BLaER1 (cell line): Measurements from ENCODE around the gene NAGA.

Experiments used
- H3K27ac ChIP-seq: shearing (Covaris generic); formaldehyde crosslinking; 2 replicates; pipeline ENCODE4 v1.8.1; 2022
- H3K27me3 ChIP-seq: shearing (Covaris generic); formaldehyde crosslinking; 2 replicates; pipeline ENCODE4 v1.8.1; 2022
- H3K36me3 ChIP-seq: shearing (Covaris generic); formaldehyde crosslinking; 2 replicates; pipeline ENCODE4 v1.8.1; 2022
- H3K4me1 ChIP-seq: shearing (Covaris generic); formaldehyde crosslinking; 2 replicates; pipeline ENCODE4 v1.8.1; 2022
- H3K4me2 ChIP-seq: shearing (Covaris generic); formaldehyde crosslinking; 2 replicates; pipeline ENCODE4 v1.8.1; 2022
- H3K4me3 ChIP-seq: shearing (Covaris generic); formaldehyde crosslinking; 2 replicates; pipeline ENCODE4 v1.8.1; 2022
- H3K9ac ChIP-seq: shearing (Covaris generic); formaldehyde crosslinking; 2 replicates; pipeline ENCODE4 v1.8.1; 2022
- H3K9me3 ChIP-seq: shearing (Covaris generic); formaldehyde crosslinking; 2 replicates; pipeline ENCODE4 v1.8.1; 2022
- H4K20me1 ChIP-seq: shearing (Covaris generic); formaldehyde crosslinking; 2 replicates; pipeline ENCODE4 v1.8.1; 2022
- Cebpa-rat ChIP-seq: shearing (Covaris generic); IDR thresholded peaks from 2 replicates; pipeline ENCODE4 v1.8.1; 2022

Gene NAGA

GRCh38 chr22:42018224-42018623, 52.4 kb downstream of the NAGA start:
- no peaks in the 10 kb centered on the region for H3K4me1 ChIP-seq
- no peak overlapping the region for H3K4me2 ChIP-seq
- no peak overlapping the region for H3K27ac ChIP-seq
- no peak overlapping the region for H3K4me3 ChIP-seq
- no peak overlapping the region for H3K9ac ChIP-seq
- no peak for TF ChIP-seq Cebpa-rat
- H3K27me3 ChIP-seq, result no peaks in the 10 kb centered on the region
- H3K9me3 ChIP-seq, result no peaks in the 10 kb centered on the region
- H3K36me3 ChIP-seq, result no peaks in the 10 kb centered on the region
- no peaks in the 10 kb centered on the region for H4K20me1 ChIP-seq

- H3K9me3 ChIP-seq, result peaks cover 8% of the 10 kb centered on the region
- no peaks in the 10 kb centered on the region for H4K20me1 ChIP-seq
- H3K4me3 ChIP-seq, result no peak overlapping the region
- TF ChIP-seq Cebpa-rat, result no peak
- H3K4me2 ChIP-seq, result no peak overlapping the region
- no peaks in the 10 kb centered on the region for H3K36me3 ChIP-seq
- no peaks in the 10 kb centered on the region for H3K4me1 ChIP-seq
- H3K9ac ChIP-seq, result no peak overlapping the region
- no peaks in the 10 kb centered on the region for H3K27me3 ChIP-seq
- H3K27ac ChIP-seq, result no peak overlapping the region
These were observed 54.5 kb downstream of the NAGA start for GRCh38 chr22:42016111-42016510.

- Histone ChIP-seq H3K27me3 (no peaks in the 10 kb centered on the region), H3K36me3 (no peaks in the 10 kb centered on the region), H3K4me3 (no peak overlapping the region), H3K9ac (no peak overlapping the region), H4K20me1 (no peaks in the 10 kb centered on the region), H3K9me3 (peaks cover 35% of the 10 kb centered on the region), H3K4me1 (no peaks in the 10 kb centered on the region), H3K27ac (no peak overlapping the region), H3K4me2 (no peak overlapping the region)
- no peak for TF ChIP-seq Cebpa-rat
These were observed 57.2 kb downstream of the NAGA start for GRCh38 chr22:42013385-42013784.

GRCh38 chr22:42010778-42011177, 59.8 kb downstream of the NAGA start:
- Histone ChIP-seq H4K20me1 (no peaks in the 10 kb centered on the region), H3K36me3 (no peaks in the 10 kb centered on the region), H3K27ac (no peak overlapping the region), H3K9ac (no peak overlapping the region), H3K4me1 (no peaks in the 10 kb centered on the region), H3K4me2 (no peak overlapping the region), H3K9me3 (peaks cover 37% of the 10 kb centered on the region), H3K4me3 (no peak overlapping the region), H3K27me3 (no peaks in the 10 kb centered on the region)
- TF ChIP-seq Cebpa-rat, result no peak
